CD14-positive monocyte (primary cell): Measurements from ENCODE around the gene EXOC6. TPM values are rescaled to one million over a fixed set of nuclear protein-coding genes. Genes with fewer than 3 reads are reported as not detected.

Experiments used
- DNase-seq, 3 donors: peaks; one replicate each; pipeline ENCODE4 v3.0.0-alpha.2; 2011 to 2022
- H2AFZ ChIP-seq: 2 replicates; pipeline ENCODE4 v1.6.0; 2012; ENCODE audit warnings: mild to moderate bottlenecking, low read depth, low read length, inconsistent platforms; ENCODE audit not compliant: insufficient read depth, poor library complexity, severe bottlenecking
- H3K27ac ChIP-seq, 2 donors: 1 replicate in 1 of 2; 2 replicates in 1 of 2; pipeline ENCODE4 v1.5.1; 2012 to 2013; ENCODE audit warnings: low read length in 2 of 2, control low read depth in 1 of 2, inconsistent platforms in 1 of 2, low read depth in 1 of 2, mild to moderate bottlenecking in 1 of 2
- H3K27me3 ChIP-seq, 2 donors: one replicate each; pipeline versions ENCODE4 v1.6.0 to v1.6.1; 2011 to 2013; ENCODE audit warnings: low read length in 2 of 2; ENCODE audit not compliant: control insufficient read depth in 2 of 2, insufficient read depth in 2 of 2
- H3K36me3 ChIP-seq, 2 donors: replicated peaks in 1 of 2; 1 replicate in 1 of 2; 2 replicates in 1 of 2; pipeline versions ENCODE4 v1.5.1 to v1.6.1; 2012 to 2013; ENCODE audit warnings: low read length in 2 of 2, control low read depth in 1 of 2, inconsistent platforms in 1 of 2, mild to moderate bottlenecking in 1 of 2; ENCODE audit not compliant: insufficient read depth in 2 of 2, control insufficient read depth in 1 of 2
- H3K4me1 ChIP-seq, 2 donors: 1 replicate in 1 of 2; 2 replicates in 1 of 2; pipeline versions ENCODE4 v1.5.1 to v1.6.1; 2012 to 2013; ENCODE audit warnings: low read length in 2 of 2, control low read depth in 1 of 2, inconsistent platforms in 1 of 2, mild to moderate bottlenecking in 1 of 2, moderate library complexity in 1 of 2; ENCODE audit not compliant: insufficient read depth in 2 of 2, control insufficient read depth in 1 of 2
- H3K4me2 ChIP-seq: replicated peaks from 2 replicates; pipeline ENCODE3; 2012; ENCODE audit warnings: low read length, moderate library complexity, mild to moderate bottlenecking; ENCODE audit not compliant: poor library complexity, severe bottlenecking; ENCODE audit errors: extremely low read depth
- H3K4me3 ChIP-seq, 3 experiments: fragments of 200-600 bp in 1 of 3; sonication (generic) in 1 of 3; replicated peaks in 1 of 3; 1 replicate in 2 of 3; 2 replicates in 1 of 3; pipeline ENCODE4 v1.5.1; 2011 to 2013; ENCODE audit warnings: low read length in 3 of 3, mild to moderate bottlenecking in 3 of 3, control low read depth in 2 of 3, low read depth in 2 of 3, inconsistent platforms in 1 of 3, moderate library complexity in 1 of 3
- H3K79me2 ChIP-seq: 2 replicates; pipeline ENCODE4 v1.6.0; 2012; ENCODE audit warnings: mild to moderate bottlenecking, control low read depth, inconsistent platforms, low read length, moderate library complexity; ENCODE audit not compliant: insufficient read depth
- H3K9ac ChIP-seq: 2 replicates; pipeline ENCODE4 v1.6.0; 2017; ENCODE audit warnings: low read length, mild to moderate bottlenecking; ENCODE audit not compliant: insufficient read depth, poor library complexity, severe bottlenecking
- H3K9me3 ChIP-seq, 2 donors: replicated peaks in 1 of 2; 1 replicate in 1 of 2; 2 replicates in 1 of 2; pipeline versions ENCODE4 v1.5.1 to v1.6.1; 2012 to 2013; ENCODE audit warnings: low read length in 2 of 2, control low read depth in 1 of 2; ENCODE audit not compliant: control insufficient read depth in 1 of 2, insufficient read depth in 1 of 2
- H4K20me1 ChIP-seq: 2 replicates; pipeline ENCODE4 v1.6.0; 2012; ENCODE audit warnings: mild to moderate bottlenecking, low read length, control low read depth, moderate library complexity; ENCODE audit not compliant: insufficient read depth
- H3K27ac Mint-ChIP-seq, 7 donors: one replicate each; pipeline ENCODE4 v1.8.0; 2020; ENCODE audit warnings: mild to moderate bottlenecking in 7 of 7, mixed read lengths in 7 of 7, moderate library complexity in 6 of 7, inconsistent platforms in 2 of 7
- H3K27me3 Mint-ChIP-seq, 3 donors: one replicate each; pipeline ENCODE4 v1.8.0; 2021 to 2022; ENCODE audit warnings: low read depth in 3 of 3, mild to moderate bottlenecking in 3 of 3, mixed read lengths in 3 of 3, moderate library complexity in 3 of 3, inconsistent platforms in 1 of 3
- H3K36me3 Mint-ChIP-seq, 2 donors: one replicate each; pipeline ENCODE4 v1.8.0; 2020; ENCODE audit warnings: mixed read lengths in 2 of 2, inconsistent platforms in 1 of 2, mild to moderate bottlenecking in 1 of 2
- H3K4me1 Mint-ChIP-seq: one replicate; pipeline ENCODE4 v1.8.0; 2020; ENCODE audit warnings: mild to moderate bottlenecking, mixed read lengths
- H3K4me3 Mint-ChIP-seq, 2 donors: one replicate each; pipeline ENCODE4 v1.8.0; 2020; ENCODE audit warnings: mild to moderate bottlenecking in 2 of 2, mixed read lengths in 2 of 2, moderate library complexity in 1 of 2
- H3K9me3 Mint-ChIP-seq, 7 donors: one replicate each; pipeline ENCODE4 v1.8.0; 2020 to 2022; ENCODE audit warnings: mixed read lengths in 7 of 7, mild to moderate bottlenecking in 6 of 7, moderate library complexity in 6 of 7, inconsistent platforms in 2 of 7
- CTCF ChIP-seq: fragments of 200-600 bp; IDR thresholded peaks from one replicate; pipeline ENCODE4 v1.8.0; 2022; ENCODE audit warnings: antibody characterized with exemption, mild to moderate bottlenecking
- WGBS: methylation state at CpG from one replicate; pipeline ENCODE4 v1.1.5; 2013; ENCODE audit warnings: missing lambda C conversion rate; ENCODE audit not compliant: insufficient coverage; 5-methylcytosine and 5-hydroxymethylcytosine counted together
- intact Hi-C, 2 donors: fragments of 100-400 bp; cut with micrococcal nuclease; formaldehyde crosslinking; loops; one replicate each; pipeline versions ENCODE4 v1.15.0 to v1.15.1; 2023
- polyA plus RNA-seq, 3 donors: library from polyadenylated mRNA; depleted of rRNA in 1 of 3; unstranded in 2 of 3; stranded (reverse) in 1 of 3; fragments of 300-500 nt in 2 of 3; fragments of >200 nt in 1 of 3; fragmentation: Illumina TruSeq in 2 of 3; gene quantifications; 1 replicate in 2 of 3; 2 replicates in 1 of 3; pipeline ENCODE4 v1.2.3, GENCODE V29; 2012 to 2021

The EXOC6 gene
- polyA plus RNA-seq, 3 donors: 7.5 to 9.6 (median 8.3) TPM

- Histone ChIP-seq H3K27me3 (peaks cover 70 to 90% of the 10 kb centered on the region in 2 donors), H3K36me3 (no peaks in the 10 kb centered on the region), H3K9me3 (peaks cover 5 to 46% of the 10 kb centered on the region in 2 donors), H3K9ac (no peak overlapping the region), H4K20me1 (no peaks in the 10 kb centered on the region), H3K4me1 (peaks cover 23 to 35% of the 10 kb centered on the region in 2 donors), H3K27ac (no peak overlapping the region), H3K79me2 (no peaks in the 10 kb centered on the region), H3K4me3 (peak overlapping the region in 1 of 3 experiments; percentile 11), H3K4me2 (peak overlapping the region; percentile 60), H2AFZ (no peak overlapping the region)
- peak overlapping the region in 1 of 7 donors; percentile 21 for H3K27ac Mint-ChIP-seq
- DNase-seq: no peak
- H3K4me3 Mint-ChIP-seq: peak overlapping the region; percentile 58 to 86
- peaks cover 28% of the 10 kb centered on the region for H3K4me1 Mint-ChIP-seq
- peaks cover 5 to 12% of the 10 kb centered on the region in 2 donors for H3K36me3 Mint-ChIP-seq
- TF ChIP-seq CTCF: no peak
- WGBS: 3% methylated on average over 67 of the region's 67 CpGs
- H3K27me3 Mint-ChIP-seq: peaks cover 77 to 96% (median 92%) of the 10 kb centered on the region in 3 donors
- H3K9me3 Mint-ChIP-seq: peaks cover 0 to 9% (median 5%) of the 10 kb centered on the region in 7 donors
- intact Hi-C loops: no loop called here
Observed at GRCh38 chr10:93074597-93075368, 226.5 kb downstream of the EXOC6 start.

- no peak overlapping the region for H3K4me3 ChIP-seq
- peaks cover 27 to 35% of the 10 kb centered on the region in 2 donors for H3K4me1 ChIP-seq
- no peaks in the 10 kb centered on the region for H3K79me2 ChIP-seq
- TF ChIP-seq CTCF: no peak
- H3K36me3 ChIP-seq: no peaks in the 10 kb centered on the region
- peaks cover 5 to 41% of the 10 kb centered on the region in 2 donors for H3K9me3 ChIP-seq
- Mint-ChIP-seq H3K36me3 (peaks cover 5 to 8% of the 10 kb centered on the region in 2 donors), H3K4me1 (peaks cover 33% of the 10 kb centered on the region), H3K27ac (no peak overlapping the region), H3K4me3 (peak overlapping the region in 1 of 2 donors; percentile 86), H3K9me3 (peaks cover 0 to 9% (median 5%) of the 10 kb centered on the region in 7 donors), H3K27me3 (peaks cover 75 to 96% (median 89%) of the 10 kb centered on the region in 3 donors)
- intact Hi-C loops: no loop called here
- no peak overlapping the region for H2AFZ ChIP-seq
- H3K27me3 ChIP-seq: peaks cover 66 to 83% of the 10 kb centered on the region in 2 donors
- H4K20me1 ChIP-seq: no peaks in the 10 kb centered on the region
- no peak for DNase-seq
- 15% methylated on average over 18 of the region's 25 CpGs for WGBS
- no peak overlapping the region for H3K4me2 ChIP-seq
- H3K27ac ChIP-seq: no peak overlapping the region
- H3K9ac ChIP-seq: no peak overlapping the region
Observed at GRCh38 chr10:93075369-93076221, 227.3 kb downstream of the EXOC6 start.
